ENCODE measurements around the gene OSBPL7. TPM values are rescaled to one million over a fixed set of nuclear protein-coding genes. Genes with fewer than 3 reads are reported as not detected.

The OSBPL7 gene
- total RNA-seq, 1 donor from 2014 or later: 25.1 TPM

GRCh38 chr17:47819475-47819874 is 2.1 kb downstream of the OSBPL7 start:
- Mint-ChIP-seq H3K9me3 (no peaks in the 10 kb centered on the region), H3K4me3 (no peak overlapping the region), H3K4me1 (peaks cover 15% of the 10 kb centered on the region), H3K36me3 (peaks cover 20% of the 10 kb centered on the region), H3K27ac (no peak overlapping the region), H3K27me3 (ENCODE audit: low read depth) (no peaks in the 10 kb centered on the region)
- no peak for TF ChIP-seq CTCF (IDR thresholded peaks at IDR 0.05; ENCODE audit: unreplicated experiment)
- no peak for DNase-seq (ENCODE audit: low spot score in 2 of 2, unreplicated experiment in 2 of 2)

- Mint-ChIP-seq H3K36me3 (peaks cover 20% of the 10 kb centered on the region), H3K27ac (no peak overlapping the region), H3K4me1 (peaks cover 15% of the 10 kb centered on the region), H3K9me3 (no peaks in the 10 kb centered on the region), H3K4me3 (no peak overlapping the region), H3K27me3 (ENCODE audit: low read depth) (no peaks in the 10 kb centered on the region)
- TF ChIP-seq CTCF (IDR thresholded peaks at IDR 0.05; ENCODE audit: unreplicated experiment): no peak
- DNase-seq (ENCODE audit: low spot score in 2 of 2, unreplicated experiment in 2 of 2): no peak
Observed at GRCh38 chr17:47818002-47818695, 3.4 kb downstream of the OSBPL7 start.

GRCh38 chr17:47816947-47817346 is 4.6 kb downstream of the OSBPL7 start:
- Mint-ChIP-seq H3K36me3 (peaks cover 26% of the 10 kb centered on the region), H3K4me3 (no peak overlapping the region), H3K9me3 (no peaks in the 10 kb centered on the region), H3K4me1 (peaks cover 14% of the 10 kb centered on the region), H3K27ac (no peak overlapping the region), H3K27me3 (ENCODE audit: low read depth) (no peaks in the 10 kb centered on the region)
- no peak for DNase-seq (ENCODE audit: low spot score in 2 of 2, unreplicated experiment in 2 of 2)
- TF ChIP-seq CTCF (IDR thresholded peaks at IDR 0.05; ENCODE audit: unreplicated experiment): no peak

- peaks cover 11% of the 10 kb centered on the region for H3K4me1 Mint-ChIP-seq
- no peaks in the 10 kb centered on the region for H3K9me3 Mint-ChIP-seq
- TF ChIP-seq CTCF (IDR thresholded peaks at IDR 0.05; ENCODE audit: unreplicated experiment): no peak
- H3K4me3 Mint-ChIP-seq: no peak overlapping the region
- DNase-seq (ENCODE audit: low spot score in 2 of 2, unreplicated experiment in 2 of 2): no peak
- H3K27ac Mint-ChIP-seq: no peak overlapping the region
- peaks cover 26% of the 10 kb centered on the region for H3K36me3 Mint-ChIP-seq
- H3K27me3 Mint-ChIP-seq (ENCODE audit: low read depth): no peaks in the 10 kb centered on the region
Observed at GRCh38 chr17:47816111-47816735, 5.4 kb downstream of the OSBPL7 start.

- no peak for DNase-seq (ENCODE audit: low spot score in 2 of 2, unreplicated experiment in 2 of 2)
- Mint-ChIP-seq H3K27ac (no peak overlapping the region), H3K36me3 (peaks cover 26% of the 10 kb centered on the region), H3K9me3 (no peaks in the 10 kb centered on the region), H3K4me3 (no peak overlapping the region), H3K4me1 (peaks cover 13% of the 10 kb centered on the region), H3K27me3 (ENCODE audit: low read depth) (no peaks in the 10 kb centered on the region)
- TF ChIP-seq CTCF (IDR thresholded peaks at IDR 0.05; ENCODE audit: unreplicated experiment): no peak
Observed at GRCh38 chr17:47815106-47815918, 6.3 kb downstream of the OSBPL7 start.
